HG03521 (cell line): Measurements from ENCODE around the gene GEMIN7.

ENCODE experiments used
- ATAC-seq: cut with Tn5 transposase; IDR thresholded peaks from one replicate; pipeline ENCODE4 v1.9.1; 2021; ENCODE audit warnings: mild to moderate bottlenecking, moderate library complexity; ENCODE audit not compliant: unreplicated experiment

Gene GEMIN7

DNA sequence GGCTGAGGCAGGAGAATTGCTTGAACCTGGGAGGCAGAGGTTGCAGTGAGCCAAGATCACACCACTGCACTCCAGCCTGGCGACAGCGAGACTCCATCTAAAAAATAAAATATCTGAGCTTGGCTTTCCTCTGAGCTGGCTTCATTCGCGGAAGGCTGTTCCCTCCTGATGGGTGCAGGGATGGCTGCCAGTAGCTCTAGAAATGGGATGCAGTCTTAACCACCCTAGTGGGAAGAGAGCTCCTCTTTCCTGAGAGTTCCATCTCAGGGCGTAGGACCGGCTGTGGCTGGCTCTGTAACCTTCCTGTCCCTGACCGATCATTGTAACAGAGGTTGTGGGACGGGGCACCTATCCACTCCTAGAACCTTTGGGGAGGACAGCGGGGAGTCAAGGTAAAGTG lies 46.3 kb downstream of the GEMIN7 start:
- no peak for ATAC-seq

GRCh38 chr19:45125975-45126493 lies 47.0 kb downstream of the GEMIN7 start:
- no peak for ATAC-seq

GRCh38 chr19:45126654-45127053 lies 47.6 kb downstream of the GEMIN7 start:
- no peak for ATAC-seq

GRCh38 chr19:45128146-45128545 lies 49.1 kb downstream of the GEMIN7 start:
- no peak for ATAC-seq

DNA sequence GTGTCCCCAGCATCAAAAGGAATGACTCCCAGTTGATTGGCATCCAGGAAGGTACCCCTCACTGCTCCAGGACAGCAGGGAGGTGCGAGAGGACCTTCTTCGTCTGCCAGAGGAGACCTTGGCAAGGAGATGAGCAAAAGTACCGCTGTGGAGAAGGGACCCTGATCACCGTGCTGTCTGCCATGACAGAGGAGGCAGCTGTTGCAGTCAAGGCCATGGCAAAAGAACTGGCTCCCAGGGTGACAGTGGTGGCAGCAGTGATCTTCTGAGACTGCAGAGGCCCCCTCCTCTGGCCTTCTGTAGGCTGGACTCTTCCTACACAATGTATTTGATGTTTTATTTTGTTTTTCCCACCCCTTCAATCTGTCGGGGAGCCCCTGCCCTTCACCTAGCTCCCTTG lies 49.7 kb downstream of the GEMIN7 start:
- ATAC-seq: no peak

DNA sequence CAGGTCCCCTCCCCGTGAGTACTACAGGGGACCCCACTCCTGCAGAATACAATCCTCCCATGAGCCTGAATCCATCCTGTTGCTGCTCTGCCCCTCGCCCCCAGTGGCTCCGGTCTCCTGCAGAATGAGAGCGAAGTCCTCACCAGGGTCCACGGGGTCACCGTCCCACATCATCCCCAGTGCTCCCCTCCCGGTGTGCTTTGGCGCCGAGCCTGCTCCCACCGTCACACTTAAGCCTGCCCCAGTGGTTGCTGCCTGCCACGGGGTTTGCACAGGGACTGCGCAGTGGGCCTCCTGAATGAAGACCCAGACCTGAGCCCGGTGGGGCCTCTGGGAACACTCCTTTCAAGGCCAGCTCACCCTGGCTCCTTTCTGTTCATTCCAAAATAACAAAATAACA lies 51.2 kb downstream of the GEMIN7 start:
- no peak for ATAC-seq

GRCh38 chr19:45130888-45131615 lies 52.0 kb downstream of the GEMIN7 start:
- ATAC-seq: no peak

DNA sequence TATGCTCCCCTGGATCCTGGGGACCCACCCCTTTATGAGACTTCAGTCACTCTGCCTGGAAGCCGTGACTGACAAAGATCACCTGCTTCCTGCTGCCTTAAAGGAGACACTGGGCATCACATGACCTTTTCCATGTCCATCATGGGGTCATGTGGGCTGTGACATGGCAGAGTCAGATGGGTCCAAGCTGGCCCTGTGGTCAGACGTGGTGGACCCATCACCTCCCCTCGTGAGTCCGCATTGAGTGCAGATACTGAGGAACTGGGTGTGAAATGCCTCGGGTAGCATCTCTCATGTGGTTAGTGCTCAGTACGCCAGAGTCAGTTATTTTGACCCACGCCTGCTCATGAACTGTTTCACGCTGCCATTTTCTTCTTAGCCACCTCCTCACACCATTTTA lies 54.6 kb downstream of the GEMIN7 start:
- ATAC-seq: no peak

DNA sequence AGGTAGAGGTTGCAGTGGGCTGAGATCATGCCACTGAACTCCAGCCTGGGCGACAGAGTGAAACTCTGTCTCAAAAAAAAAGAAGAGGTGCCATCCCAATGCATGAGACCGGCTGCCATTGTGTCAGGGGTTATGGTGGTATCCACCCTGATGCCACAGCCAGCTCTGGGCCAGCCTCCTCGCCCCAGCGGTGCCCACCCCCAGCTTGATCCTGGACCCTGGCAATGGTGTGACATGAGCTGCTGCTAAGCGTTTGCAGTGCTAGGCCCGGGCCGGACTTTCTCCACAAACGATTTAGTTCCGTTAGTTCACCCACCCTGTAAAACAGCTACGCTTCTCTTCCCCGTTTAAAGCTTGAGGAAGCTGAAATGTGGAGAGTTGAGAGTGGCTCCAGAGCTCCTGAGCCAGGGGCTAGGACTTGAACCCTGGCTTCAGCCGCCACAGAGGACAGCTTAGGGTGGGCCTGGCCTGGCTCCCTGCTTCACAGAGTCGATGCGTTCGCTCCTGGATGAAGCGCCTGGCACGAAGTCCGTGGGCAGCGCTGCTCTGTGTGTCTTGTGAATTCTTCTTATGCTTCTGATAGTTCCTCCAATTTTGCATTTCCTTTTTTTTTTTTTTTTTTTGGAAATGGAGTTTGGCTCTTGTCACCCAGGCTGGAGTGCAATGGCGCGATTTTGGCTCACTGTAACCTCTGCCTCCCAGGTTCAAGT lies 56.3 kb downstream of the GEMIN7 start:
- ATAC-seq: no peak

GRCh38 chr19:45136507-45137178 lies 57.6 kb downstream of the GEMIN7 start:
- no peak for ATAC-seq

GRCh38 chr19:45137179-45137761 lies 58.2 kb downstream of the GEMIN7 start:
- ATAC-seq: peak; percentile 55

- no peak for ATAC-seq
Measured at GRCh38 chr19:45138303-45138751, 59.3 kb downstream of the GEMIN7 start.

- ATAC-seq: no peak
Measured at GRCh38 chr19:45139286-45140143, 60.5 kb downstream of the GEMIN7 start.

DNA sequence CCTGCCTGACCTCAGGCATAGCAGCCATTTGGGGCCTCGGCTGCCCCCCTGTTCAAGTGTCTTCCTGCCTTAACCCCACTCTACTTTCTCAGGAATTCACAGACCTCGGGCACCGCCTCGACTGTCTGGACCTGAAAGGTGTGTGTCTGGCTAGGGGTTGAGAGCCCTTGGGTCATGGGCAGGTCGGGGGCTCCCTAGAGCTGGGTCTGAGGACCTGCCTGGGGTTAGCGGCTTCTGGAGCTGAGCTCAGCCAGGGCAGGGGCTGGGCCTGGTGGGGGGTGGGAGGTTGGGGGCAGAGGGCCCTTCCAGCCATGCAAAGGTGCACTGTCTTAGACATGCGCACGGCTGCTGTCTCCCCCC lies 61.1 kb downstream of the GEMIN7 start:
- no peak for ATAC-seq

- no peak for ATAC-seq
Measured at GRCh38 chr19:45140533-45140932, 61.5 kb downstream of the GEMIN7 start.
